ENCODE results near the gene LRR1. TPM values are rescaled to one million over a fixed set of nuclear protein-coding genes. Genes with fewer than 3 reads are reported as not detected.

The LRR1 gene
- total RNA-seq, 1 donor: 33.4 TPM

DNA sequence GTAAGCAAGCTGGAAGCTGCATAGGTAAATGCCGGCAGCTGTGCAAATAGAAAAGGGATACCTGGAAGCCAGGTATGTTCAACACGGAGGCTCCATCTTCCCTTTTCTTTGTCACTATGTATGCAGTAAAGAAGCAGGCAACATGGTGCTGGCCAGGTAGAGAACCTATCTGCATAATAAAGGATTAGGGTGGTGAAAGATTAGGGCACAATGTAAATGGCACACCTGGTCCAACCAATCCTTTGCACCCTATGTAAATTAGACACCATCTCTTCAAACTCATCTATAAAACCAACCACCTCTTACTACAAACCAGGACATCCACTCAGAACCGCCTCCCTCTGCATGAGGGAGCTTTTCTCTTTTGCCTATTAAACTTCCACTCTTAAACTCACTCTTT, 44.8 kb upstream of the LRR1 start:
- no peak overlapping the region for H3K4me3 ChIP-seq (ENCODE audit: low read depth, low read length)
- no peak for DNase-seq (ENCODE audit: low read depth)
- TF ChIP-seq, protein P1, sequence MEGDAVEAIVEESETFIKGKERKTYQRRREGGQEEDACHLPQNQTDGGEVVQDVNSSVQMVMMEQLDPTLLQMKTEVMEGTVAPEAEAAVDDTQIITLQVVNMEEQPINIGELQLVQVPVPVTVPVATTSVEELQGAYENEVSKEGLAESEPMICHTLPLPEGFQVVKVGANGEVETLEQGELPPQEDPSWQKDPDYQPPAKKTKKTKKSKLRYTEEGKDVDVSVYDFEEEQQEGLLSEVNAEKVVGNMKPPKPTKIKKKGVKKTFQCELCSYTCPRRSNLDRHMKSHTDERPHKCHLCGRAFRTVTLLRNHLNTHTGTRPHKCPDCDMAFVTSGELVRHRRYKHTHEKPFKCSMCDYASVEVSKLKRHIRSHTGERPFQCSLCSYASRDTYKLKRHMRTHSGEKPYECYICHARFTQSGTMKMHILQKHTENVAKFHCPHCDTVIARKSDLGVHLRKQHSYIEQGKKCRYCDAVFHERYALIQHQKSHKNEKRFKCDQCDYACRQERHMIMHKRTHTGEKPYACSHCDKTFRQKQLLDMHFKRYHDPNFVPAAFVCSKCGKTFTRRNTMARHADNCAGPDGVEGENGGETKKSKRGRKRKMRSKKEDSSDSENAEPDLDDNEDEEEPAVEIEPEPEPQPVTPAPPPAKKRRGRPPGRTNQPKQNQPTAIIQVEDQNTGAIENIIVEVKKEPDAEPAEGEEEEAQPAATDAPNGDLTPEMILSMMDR (IDR thresholded peaks at IDR 0.05; ENCODE audit: insufficient read depth, low read length): no peak

DNA sequence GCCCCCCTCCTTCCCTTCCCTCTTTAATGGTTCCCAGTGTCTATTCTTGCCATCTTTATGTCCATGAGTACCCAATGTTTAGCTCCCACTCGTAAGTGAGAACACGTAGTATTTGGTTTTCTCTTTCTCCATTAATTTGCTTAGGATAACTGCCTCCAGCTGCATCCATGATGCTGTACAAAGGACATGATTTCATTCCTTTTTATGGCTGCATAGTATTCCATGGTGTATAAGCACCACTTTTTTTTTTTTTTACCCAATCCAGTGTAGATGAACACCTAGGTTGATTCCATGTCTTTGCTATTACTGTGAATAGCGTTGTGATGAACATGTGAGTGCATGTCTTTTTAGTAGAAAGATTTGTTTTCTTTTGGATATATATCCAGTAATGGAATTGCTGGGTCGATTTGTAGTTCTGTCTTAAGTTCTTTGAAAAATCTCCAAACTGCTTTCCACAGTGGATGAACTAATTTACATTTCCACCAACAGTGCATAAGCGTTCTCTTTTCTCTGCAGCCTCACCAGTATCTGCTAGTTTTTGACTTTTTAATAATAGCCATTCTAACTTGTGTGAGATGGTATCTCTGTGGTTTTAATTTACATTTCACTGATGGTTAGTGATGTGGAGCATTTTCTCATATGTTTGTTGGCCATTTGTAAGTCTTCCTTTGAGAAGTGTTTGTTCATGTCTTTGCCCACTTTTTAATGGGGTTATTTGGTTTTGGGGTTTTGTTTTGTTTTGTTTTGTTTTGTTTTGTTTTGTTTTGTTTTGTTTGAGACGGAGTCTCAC, 38.6 kb upstream of the LRR1 start:
- no peak for DNase-seq (ENCODE audit: low read depth)
- TF ChIP-seq, protein P1 (IDR thresholded peaks at IDR 0.05; ENCODE audit: insufficient read depth, low read length): no peak
- H3K4me3 ChIP-seq (ENCODE audit: low read depth, low read length): no peak overlapping the region

DNA sequence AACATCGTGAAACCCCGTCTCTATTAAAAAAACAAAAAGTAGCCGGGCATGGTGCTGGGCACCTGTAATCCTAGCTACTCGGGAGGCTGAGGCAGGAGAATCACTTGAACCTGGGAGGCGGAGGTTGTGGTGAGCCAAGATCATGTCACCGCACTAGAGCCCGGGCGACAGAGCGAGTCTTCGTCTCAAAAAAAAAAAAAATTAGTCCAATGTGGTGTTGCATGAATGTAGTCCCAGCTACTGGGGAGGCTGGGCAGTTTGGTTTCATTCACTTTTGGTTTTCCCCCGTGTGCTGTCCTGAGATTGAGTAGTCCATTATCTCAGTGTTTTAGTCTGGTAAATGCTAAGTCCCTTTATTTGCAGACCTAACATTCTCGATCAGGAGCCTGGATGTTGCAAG, 32.0 kb upstream of the LRR1 start:
- DNase-seq (ENCODE audit: low read depth): no peak
- H3K4me3 ChIP-seq (ENCODE audit: low read depth, low read length): no peak overlapping the region
- TF ChIP-seq, protein P1 (IDR thresholded peaks at IDR 0.05; ENCODE audit: insufficient read depth, low read length): no peak

DNA sequence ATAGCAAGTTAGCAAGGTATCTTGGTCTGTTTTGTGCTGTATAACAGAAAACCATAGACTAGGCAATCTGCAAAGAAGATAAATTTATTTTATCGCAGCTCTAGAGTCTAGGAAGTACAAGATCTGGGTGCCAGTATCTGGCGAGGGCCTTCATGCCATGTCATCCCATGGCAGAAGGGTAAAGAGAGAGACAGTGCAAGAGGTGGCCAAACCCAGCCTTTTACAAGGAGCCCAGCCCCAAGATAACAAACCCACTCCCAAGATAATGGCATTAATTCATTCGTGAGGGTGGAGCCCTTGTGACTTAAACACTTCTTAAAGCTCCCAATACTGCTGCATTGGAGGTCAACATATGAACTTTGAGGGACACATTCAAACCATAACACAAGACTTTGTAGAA, 29.5 kb upstream of the LRR1 start:
- TF ChIP-seq, protein P1 (IDR thresholded peaks at IDR 0.05; ENCODE audit: insufficient read depth, low read length): no peak
- no peak for DNase-seq (ENCODE audit: low read depth)
- H3K4me3 ChIP-seq (ENCODE audit: low read depth, low read length): no peak overlapping the region

DNA sequence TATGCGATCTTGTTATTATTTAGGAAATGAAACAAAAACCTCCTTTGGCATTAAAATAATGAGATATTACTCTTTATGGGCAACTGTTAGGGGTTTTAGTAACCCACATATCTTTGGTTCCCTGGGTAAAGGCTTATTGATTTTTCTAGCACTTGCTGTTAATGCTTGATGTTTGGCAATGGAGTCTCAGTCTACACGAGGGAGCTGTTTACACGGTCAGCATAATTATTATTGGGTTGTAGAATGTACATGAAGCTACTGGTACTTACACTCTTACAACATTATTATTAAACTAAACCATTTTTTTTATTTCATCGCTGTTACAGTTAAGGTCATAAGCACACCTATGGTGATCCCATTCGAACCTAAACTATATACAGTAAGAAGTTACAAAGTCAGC, 24.7 kb upstream of the LRR1 start:
- H3K4me3 ChIP-seq (ENCODE audit: low read depth, low read length): no peak overlapping the region
- TF ChIP-seq, protein P1 (IDR thresholded peaks at IDR 0.05; ENCODE audit: insufficient read depth, low read length): no peak
- no peak for DNase-seq (ENCODE audit: low read depth)

DNA sequence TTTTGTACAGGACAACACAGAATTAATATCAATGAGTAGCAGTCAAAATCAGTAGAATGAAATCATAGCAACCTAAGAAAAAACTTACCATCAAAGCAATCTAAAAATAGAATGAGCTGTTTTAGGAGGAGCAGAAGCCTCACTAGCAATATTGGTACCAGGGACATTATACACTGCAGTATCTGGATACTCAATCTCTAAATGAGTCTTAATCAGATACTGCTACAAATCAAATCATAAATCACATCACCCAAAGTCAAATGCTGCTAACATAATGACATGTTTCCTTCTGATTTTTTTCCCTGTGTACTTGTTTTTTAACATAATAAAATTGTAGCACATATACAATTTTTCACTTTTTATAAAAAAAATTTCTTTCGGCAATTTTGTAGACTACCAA, 20.6 kb upstream of the LRR1 start:
- TF ChIP-seq, protein P1 (IDR thresholded peaks at IDR 0.05; ENCODE audit: insufficient read depth, low read length): no peak
- H3K4me3 ChIP-seq (ENCODE audit: low read depth, low read length): no peak overlapping the region
- no peak for DNase-seq (ENCODE audit: low read depth)

DNA sequence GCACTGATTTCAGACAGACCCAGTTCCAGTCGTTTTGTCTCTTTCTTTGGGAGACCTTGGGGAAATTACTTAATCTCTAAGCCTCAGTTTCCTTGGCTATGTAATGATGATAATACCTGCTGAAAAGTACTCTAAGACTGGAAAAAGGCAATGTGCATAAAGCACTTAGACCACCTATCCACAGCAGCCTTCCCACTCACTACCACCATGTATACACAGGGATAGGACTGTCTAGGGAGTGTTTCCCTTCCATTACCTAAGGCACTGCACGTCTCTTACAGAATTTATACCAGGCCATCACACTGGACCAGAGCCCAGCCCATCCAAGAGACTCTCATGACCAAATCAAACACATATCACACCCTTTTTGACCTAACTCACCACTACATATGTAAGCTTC, 18.9 kb upstream of the LRR1 start:
- no peak overlapping the region for H3K4me3 ChIP-seq (ENCODE audit: low read depth, low read length)
- TF ChIP-seq, protein P1 (IDR thresholded peaks at IDR 0.05; ENCODE audit: insufficient read depth, low read length): no peak
- no peak for DNase-seq (ENCODE audit: low read depth)
